ENCODE results near the gene ZBTB9. TPM values are rescaled to one million over a fixed set of nuclear protein-coding genes. Genes with fewer than 3 reads are reported as not detected.

The ZBTB9 gene
- total RNA-seq, 8 experiments from 2014 or later, result 4.2 to 12.5 (median 8.1) TPM

GRCh38 chr6:33431880-33432541 lies 22.4 kb upstream of the ZBTB9 start:
- 20% methylated on average over 1 of the region's 12 CpGs; no CpG with 5 or more reads in 9 of the 10 experiments for WGBS, 10 experiments
- peak overlapping the region; percentile 80 to 88 for H3K27ac ChIP-seq
- H3K4me3 ChIP-seq, result peak overlapping the region in 3 of 5 donors; percentile 30 to 42 (median 31)
- ATAC-seq (replicated peaks in 6 of 8), result peak in 1 of 8 experiments; percentile 5
- in situ Hi-C loops (cut with MboI; ENCODE audit: low pct_unique_long_range_greater_than_20kb in 2 of 9, low sequenced_read_pairs in 9 of 9, unreplicated experiment in 9 of 9), result no loop called here
- H3K4me1 ChIP-seq (replicated peaks in 1 of 2), result peaks cover 52 to 65% of the 10 kb centered on the region in 2 donors

DNA sequence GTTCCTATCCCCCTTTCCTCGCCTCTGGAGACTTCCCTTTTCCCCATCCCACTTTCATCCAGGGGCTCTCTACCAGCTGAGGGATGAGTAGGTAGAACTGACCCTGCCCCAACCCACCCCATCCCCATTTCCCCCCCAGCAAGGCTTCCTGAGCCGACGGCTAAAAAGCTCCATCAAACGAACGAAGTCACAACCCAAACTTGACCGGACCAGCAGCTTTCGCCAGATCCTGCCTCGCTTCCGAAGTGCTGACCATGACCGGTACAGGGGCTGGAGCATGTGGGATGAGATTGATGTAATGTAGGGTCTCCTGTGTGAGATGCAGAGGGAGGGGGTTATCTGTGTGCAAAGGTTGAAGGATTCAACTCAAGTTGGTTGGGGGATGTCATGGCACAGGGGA lies 21.8 kb upstream of the ZBTB9 start:
- in situ Hi-C loops (cut with MboI; ENCODE audit: low pct_unique_long_range_greater_than_20kb in 2 of 9, low sequenced_read_pairs in 9 of 9, unreplicated experiment in 9 of 9), result no loop called here
- peak overlapping the region in 1 of 5 donors; percentile 30 for H3K4me3 ChIP-seq
- peak overlapping the region in 1 of 2 donors; percentile 88 for H3K27ac ChIP-seq
- 53 to 54% methylated on average over 3 of the region's 10 CpGs; no CpG with 5 or more reads in 8 of the 10 experiments for WGBS, 10 experiments
- ATAC-seq (replicated peaks in 6 of 8), result no peak
- H3K4me1 ChIP-seq (replicated peaks in 1 of 2), result peaks cover 52 to 61% of the 10 kb centered on the region in 2 donors

- peak in 5 of 8 experiments; percentile 6 to 18 (median 14) for ATAC-seq (replicated peaks in 6 of 8)
- H3K27ac ChIP-seq, result peak overlapping the region in 1 of 2 donors; percentile 52
- H3K4me1 ChIP-seq (replicated peaks in 1 of 2), result peaks cover 52 to 61% of the 10 kb centered on the region in 2 donors
- WGBS, 10 experiments, result 100% methylated on average over 1 of the region's 1 CpG; no CpG with 5 or more reads in 7 of the 10 experiments
- peak overlapping the region in 1 of 5 donors; percentile 9 for H3K4me3 ChIP-seq
- in situ Hi-C loops (cut with MboI; ENCODE audit: low pct_unique_long_range_greater_than_20kb in 2 of 9, low sequenced_read_pairs in 9 of 9, unreplicated experiment in 9 of 9), result no loop called here
Observed at GRCh38 chr6:33433001-33433543, 21.3 kb upstream of the ZBTB9 start.

DNA sequence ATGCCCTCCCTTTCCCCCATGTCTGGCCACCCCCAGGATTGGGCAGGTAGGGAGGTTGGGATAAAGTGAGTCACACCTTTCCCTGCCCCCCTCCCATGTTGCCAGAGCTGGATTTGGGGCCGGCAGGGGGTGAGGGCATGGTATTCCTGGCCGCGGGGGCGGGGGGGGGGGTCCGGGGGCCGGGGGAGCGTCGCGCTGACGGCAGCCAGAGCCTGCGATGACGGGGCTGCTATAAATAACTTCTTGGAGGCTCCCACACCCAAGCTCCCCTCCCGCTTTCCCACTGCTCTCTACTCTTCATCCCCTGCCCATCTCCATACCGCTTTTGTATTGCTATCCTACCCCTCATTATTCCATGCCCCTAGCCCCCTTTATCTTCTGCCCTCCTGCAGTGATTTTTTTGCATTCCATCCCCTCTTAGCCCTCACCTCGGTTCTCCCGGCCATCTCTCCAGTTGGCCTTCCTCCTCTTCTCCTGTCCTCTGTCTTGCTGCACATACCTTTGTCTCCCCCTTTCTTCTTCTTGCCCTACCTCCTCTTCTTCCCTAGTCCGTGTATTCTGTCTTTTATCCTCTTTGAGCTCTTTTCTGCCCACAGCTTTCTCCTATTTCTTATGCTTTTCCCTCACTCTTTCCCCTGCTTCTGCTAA lies 20.7 kb upstream of the ZBTB9 start:
- 0 to 75% (median 37%) methylated on average over 1 to 3 of the region's 17 CpGs; no CpG with 5 or more reads in 1 of the 10 experiments for WGBS, 10 experiments
- H3K4me1 ChIP-seq (replicated peaks in 1 of 2), result peaks cover 49 to 57% of the 10 kb centered on the region in 2 donors
- H3K4me3 ChIP-seq, result peak overlapping the region in 4 of 5 donors; percentile 3 to 16 (median 11)
- ATAC-seq (replicated peaks in 6 of 8), result peak in 6 of 8 experiments; percentile 47 to 56 (median 53)
- in situ Hi-C loops (cut with MboI; ENCODE audit: low pct_unique_long_range_greater_than_20kb in 2 of 9, low sequenced_read_pairs in 9 of 9, unreplicated experiment in 9 of 9), result no loop called here
- H3K27ac ChIP-seq, result peak overlapping the region; percentile 24 to 56

GRCh38 chr6:33434961-33435360 lies 19.4 kb upstream of the ZBTB9 start:
- 83 to 100% (median 97%) methylated on average over 1 to 3 of the region's 4 CpGs; no CpG with 5 or more reads in 6 of the 10 experiments for WGBS, 10 experiments

DNA sequence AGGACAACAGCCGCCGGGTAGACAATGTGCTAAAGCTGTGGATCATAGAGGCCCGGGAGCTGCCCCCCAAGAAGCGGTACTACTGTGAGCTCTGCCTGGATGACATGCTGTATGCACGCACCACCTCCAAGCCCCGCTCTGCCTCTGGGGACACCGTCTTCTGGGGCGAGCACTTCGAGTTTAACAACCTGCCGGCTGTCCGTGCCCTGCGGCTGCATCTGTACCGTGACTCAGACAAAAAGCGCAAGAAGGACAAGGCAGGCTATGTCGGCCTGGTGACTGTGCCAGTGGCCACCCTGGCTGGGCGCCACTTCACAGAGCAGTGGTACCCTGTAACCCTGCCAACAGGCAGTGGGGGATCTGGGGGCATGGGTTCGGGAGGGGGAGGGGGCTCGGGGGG lies 16.7 kb upstream of the ZBTB9 start:
- in situ Hi-C loops (cut with MboI; ENCODE audit: low pct_unique_long_range_greater_than_20kb in 2 of 9, low sequenced_read_pairs in 9 of 9, unreplicated experiment in 9 of 9), result no loop called here
- 98 to 100% methylated on average over 6 to 9 of the region's 18 CpGs; no CpG with 5 or more reads in 8 of the 10 experiments for WGBS, 10 experiments
- H3K4me3 ChIP-seq, result no peak overlapping the region
- no peak for ATAC-seq (replicated peaks in 6 of 8)
- H3K27ac ChIP-seq, result no peak overlapping the region
- H3K4me1 ChIP-seq (replicated peaks in 1 of 2), result peaks cover 16 to 19% of the 10 kb centered on the region in 2 donors

More at GRCh38 chr6:33434961-33435360, 19.4 kb upstream of the ZBTB9 start:
- in situ Hi-C loops (cut with MboI; ENCODE audit: low pct_unique_long_range_greater_than_20kb in 2 of 9, low sequenced_read_pairs in 9 of 9, unreplicated experiment in 9 of 9), result no loop called here
- peaks cover 38 to 44% of the 10 kb centered on the region in 2 donors for H3K4me1 ChIP-seq (replicated peaks in 1 of 2)
- H3K4me3 ChIP-seq, result no peak overlapping the region
- no peak overlapping the region for H3K27ac ChIP-seq
- no peak for ATAC-seq (replicated peaks in 6 of 8)

- in situ Hi-C loops (cut with MboI; ENCODE audit: low pct_unique_long_range_greater_than_20kb in 2 of 9, low sequenced_read_pairs in 9 of 9, unreplicated experiment in 9 of 9), result no loop called here
- Histone ChIP-seq H3K4me1 (replicated peaks in 1 of 2) (peaks cover 2 to 4% of the 10 kb centered on the region in 2 donors), H3K27ac (no peak overlapping the region), H3K4me3 (no peak overlapping the region)
- 80 to 100% (median 95%) methylated on average over 1 to 3 of the region's 3 CpGs; no CpG with 5 or more reads in 5 of the 10 experiments for WGBS, 10 experiments
- ATAC-seq (replicated peaks in 6 of 8), result no peak
Observed at GRCh38 chr6:33438978-33439594, 15.3 kb upstream of the ZBTB9 start.

- Histone ChIP-seq H3K4me3 (no peak overlapping the region), H3K4me1 (replicated peaks in 1 of 2) (no peaks in the 10 kb centered on the region), H3K27ac (no peak overlapping the region)
- WGBS, 10 experiments, result 37 to 86% (median 78%) methylated on average over 2 to 7 of the region's 9 CpGs; no CpG with 5 or more reads in 1 of the 10 experiments
- in situ Hi-C loops (cut with MboI; ENCODE audit: low pct_unique_long_range_greater_than_20kb in 2 of 9, low sequenced_read_pairs in 9 of 9, unreplicated experiment in 9 of 9), result no loop called here
- no peak for ATAC-seq (replicated peaks in 6 of 8)
Observed at GRCh38 chr6:33439956-33440648, 14.3 kb upstream of the ZBTB9 start.

GRCh38 chr6:33440649-33441309 lies 13.6 kb upstream of the ZBTB9 start:
- ATAC-seq (replicated peaks in 6 of 8), result no peak
- 92 to 95% (median 93%) methylated on average over 4 to 15 of the region's 19 CpGs; no CpG with 5 or more reads in 7 of the 10 experiments for WGBS, 10 experiments
- Histone ChIP-seq H3K4me3 (no peak overlapping the region), H3K4me1 (replicated peaks in 1 of 2) (no peaks in the 10 kb centered on the region), H3K27ac (no peak overlapping the region)
- in situ Hi-C loops (cut with MboI; ENCODE audit: low pct_unique_long_range_greater_than_20kb in 2 of 9, low sequenced_read_pairs in 9 of 9, unreplicated experiment in 9 of 9), result no loop called here

- peak in 1 of 8 experiments; percentile 11 for ATAC-seq (replicated peaks in 6 of 8)
- 80 to 100% (median 100%) methylated on average over 1 to 4 of the region's 9 CpGs; no CpG with 5 or more reads in 7 of the 10 experiments for WGBS, 10 experiments
- Histone ChIP-seq H3K27ac (no peak overlapping the region), H3K4me1 (replicated peaks in 1 of 2) (no peaks in the 10 kb centered on the region), H3K4me3 (no peak overlapping the region)
- in situ Hi-C loops (cut with MboI; ENCODE audit: low pct_unique_long_range_greater_than_20kb in 2 of 9, low sequenced_read_pairs in 9 of 9, unreplicated experiment in 9 of 9), result no loop called here
Observed at GRCh38 chr6:33441457-33441856, 12.9 kb upstream of the ZBTB9 start.

DNA sequence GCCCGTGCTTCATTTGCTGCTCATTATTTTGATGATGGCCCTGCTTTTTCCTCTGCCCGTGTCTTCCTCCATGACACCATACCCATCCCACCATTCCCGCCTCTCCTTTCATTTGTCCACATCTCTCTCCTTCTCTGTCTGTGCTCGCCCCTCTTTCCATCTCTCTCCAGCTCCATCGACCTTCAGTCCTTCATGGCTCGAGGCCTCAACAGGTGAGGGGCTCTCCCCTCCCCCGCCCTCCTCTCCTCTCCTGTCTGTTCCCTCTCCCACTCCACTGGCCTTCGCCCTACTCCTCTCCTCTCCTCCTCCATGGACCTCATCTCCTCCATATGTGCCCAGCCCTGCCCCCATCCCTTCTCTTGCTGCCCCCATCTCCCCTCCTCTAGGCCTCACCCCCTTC lies 12.1 kb upstream of the ZBTB9 start:
- in situ Hi-C loops (cut with MboI; ENCODE audit: low pct_unique_long_range_greater_than_20kb in 2 of 9, low sequenced_read_pairs in 9 of 9, unreplicated experiment in 9 of 9), result no loop called here
- Histone ChIP-seq H3K4me3 (no peak overlapping the region), H3K4me1 (replicated peaks in 1 of 2) (no peaks in the 10 kb centered on the region), H3K27ac (no peak overlapping the region)
- WGBS, 10 experiments, result 93 to 100% (median 100%) methylated on average over 1 to 5 of the region's 8 CpGs; no CpG with 5 or more reads in 4 of the 10 experiments
- ATAC-seq (replicated peaks in 6 of 8), result peak in 1 of 8 experiments; percentile 13

DNA sequence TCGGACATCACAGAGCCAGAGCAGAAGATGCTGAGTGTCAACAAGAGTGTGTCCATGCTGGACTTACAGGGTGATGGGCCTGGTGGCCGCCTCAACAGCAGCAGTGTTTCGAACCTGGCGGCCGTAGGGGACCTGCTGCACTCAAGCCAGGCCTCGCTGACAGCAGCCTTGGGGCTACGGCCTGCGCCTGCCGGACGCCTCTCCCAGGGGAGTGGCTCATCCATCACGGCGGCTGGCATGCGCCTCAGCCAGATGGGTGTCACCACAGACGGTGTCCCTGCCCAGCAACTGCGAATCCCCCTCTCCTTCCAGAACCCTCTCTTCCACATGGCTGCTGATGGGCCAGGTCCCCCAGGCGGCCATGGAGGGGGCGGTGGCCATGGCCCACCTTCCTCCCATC lies 11.4 kb upstream of the ZBTB9 start:
- ATAC-seq (replicated peaks in 6 of 8), result peak in 4 of 8 experiments; percentile 21 to 41 (median 30)

More for the DNA sequence above, 11.4 kb upstream of the ZBTB9 start:
- in situ Hi-C loops (cut with MboI; ENCODE audit: low pct_unique_long_range_greater_than_20kb in 2 of 9, low sequenced_read_pairs in 9 of 9, unreplicated experiment in 9 of 9), result no loop called here
- Histone ChIP-seq H3K4me3 (no peak overlapping the region), H3K4me1 (replicated peaks in 1 of 2) (no peaks in the 10 kb centered on the region), H3K27ac (no peak overlapping the region)
- 80 to 100% methylated on average over 1 to 2 of the region's 17 CpGs; no CpG with 5 or more reads in 8 of the 10 experiments for WGBS, 10 experiments
